GM20431 (cell line): ENCODE measurements around the gene TMEM74B.
"Not testable (repeated sequence)": the region's sequence is repeated elsewhere in the genome, so short reads cannot be mapped to it uniquely, and the experiment has no call there.

Experiments
- in situ Hi-C: fragments of 300-500 bp; cut with MseI, MboI; formaldehyde crosslinking; loops from one replicate; pipeline ENCODE4 v1.15.0; 2020; ENCODE audit warnings: low sequenced_read_pairs; ENCODE audit not compliant: unreplicated experiment

TMEM74B gene

DNA sequence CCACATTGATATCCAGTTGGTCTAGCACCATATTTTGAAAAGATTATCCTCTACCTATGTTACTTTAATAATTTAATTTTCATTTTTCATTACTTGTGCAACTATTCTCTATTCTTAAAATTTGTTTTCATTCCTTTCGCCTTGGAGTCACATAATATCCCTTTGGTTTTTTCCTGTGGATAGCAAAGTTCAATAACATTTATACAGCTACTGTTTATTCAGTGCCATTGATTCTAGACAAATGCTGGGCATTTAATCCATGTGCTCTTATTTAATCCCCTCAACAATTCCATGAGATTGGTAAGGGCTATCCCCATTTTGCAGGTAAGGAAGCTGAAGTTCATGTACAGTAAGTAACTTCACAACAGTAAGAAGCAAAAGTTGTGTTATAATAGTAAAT, 33.8 kb downstream of the TMEM74B start:
- in situ Hi-C loops: no loop called here

DNA sequence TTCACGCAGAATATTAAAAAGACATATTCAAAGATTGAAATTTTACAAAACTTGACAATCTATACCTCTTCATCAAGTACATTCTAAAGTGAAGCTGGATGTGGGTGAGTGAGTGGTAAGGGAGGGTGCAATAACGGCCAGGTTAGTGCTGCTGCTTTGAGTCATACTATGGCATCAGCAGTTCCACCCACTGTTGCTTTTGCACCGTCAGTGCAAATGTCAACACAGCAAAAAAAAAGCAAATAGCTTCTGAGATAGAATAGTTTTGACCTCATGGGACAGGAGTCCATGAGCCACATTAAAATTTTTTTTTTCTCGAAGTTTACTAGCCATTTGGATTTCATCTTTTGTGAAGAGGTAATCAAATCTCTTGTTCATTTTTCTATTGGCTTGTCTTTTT, 34.6 kb downstream of the TMEM74B start:
- in situ Hi-C loops: no loop called here

- in situ Hi-C loops: not testable (repeated sequence)
Observed at GRCh38 chr20:1149812-1150211, 35.0 kb downstream of the TMEM74B start.

DNA sequence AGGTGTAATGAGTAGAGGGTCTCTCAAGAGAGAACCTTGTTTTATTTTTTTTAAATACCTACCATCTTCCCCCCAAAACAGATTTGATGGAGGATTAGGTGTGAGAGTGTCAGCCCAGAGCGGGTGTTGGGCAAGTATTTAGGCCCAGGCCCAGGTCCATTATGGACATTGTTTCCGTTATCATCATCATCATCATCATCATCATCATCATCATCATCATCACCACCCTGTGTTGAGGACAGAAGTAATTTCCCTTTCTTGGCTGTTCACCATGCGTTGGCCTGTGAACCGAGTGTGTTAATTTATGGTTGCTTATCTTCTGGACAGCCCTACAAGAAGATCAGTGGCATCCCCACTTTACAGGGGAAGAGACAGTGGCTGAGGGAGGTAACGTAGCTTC, 37.8 kb downstream of the TMEM74B start:
- in situ Hi-C loops: no loop called here

DNA sequence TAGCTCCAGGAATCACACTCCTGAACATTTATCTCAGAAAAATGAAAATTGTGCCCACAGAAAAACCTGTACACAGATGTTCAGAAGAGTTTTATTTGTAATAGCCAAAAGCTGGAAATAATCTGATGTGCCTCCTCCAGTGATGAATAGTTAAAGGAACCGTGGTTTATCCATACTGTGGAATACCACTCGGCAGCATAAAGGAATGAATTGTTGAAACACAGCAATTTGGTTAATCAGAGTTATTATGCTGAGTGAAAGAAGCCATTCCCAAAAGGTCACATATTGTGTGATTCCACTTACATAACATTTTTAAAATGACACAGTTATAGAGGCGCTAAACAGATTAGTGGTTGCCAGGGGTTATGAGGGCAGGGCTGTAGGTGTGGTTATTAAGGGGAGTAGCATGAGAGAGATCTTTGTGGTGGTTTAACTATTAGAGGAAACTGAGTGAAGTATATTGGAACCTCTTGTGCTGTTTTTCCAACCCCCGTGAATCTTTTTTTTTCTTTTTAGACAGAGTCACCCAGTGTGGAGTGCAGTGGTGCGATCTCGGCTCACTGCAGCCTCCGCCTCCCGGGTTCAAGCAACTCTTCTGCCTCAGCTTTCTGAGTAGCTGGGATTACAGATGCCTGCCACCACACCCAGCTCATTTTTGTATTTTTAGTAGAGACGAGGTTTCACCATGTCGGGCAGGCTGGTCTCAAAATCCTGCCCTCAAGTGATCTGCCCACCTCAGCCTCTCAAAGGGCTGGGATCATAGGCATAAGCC, 40.2 kb downstream of the TMEM74B start:
- in situ Hi-C loops: no loop called here

- in situ Hi-C loops: no loop called here
Observed at GRCh38 chr20:1137236-1137635, 47.5 kb downstream of the TMEM74B start.

- in situ Hi-C loops: no loop called here
Observed at GRCh38 chr20:1134836-1135235, 49.9 kb downstream of the TMEM74B start.

- in situ Hi-C loops: no loop called here
Observed at GRCh38 chr20:1134355-1134754, 50.4 kb downstream of the TMEM74B start.

GRCh38 chr20:1131354-1131753, 53.4 kb downstream of the TMEM74B start:
- in situ Hi-C loops: no loop called here

DNA sequence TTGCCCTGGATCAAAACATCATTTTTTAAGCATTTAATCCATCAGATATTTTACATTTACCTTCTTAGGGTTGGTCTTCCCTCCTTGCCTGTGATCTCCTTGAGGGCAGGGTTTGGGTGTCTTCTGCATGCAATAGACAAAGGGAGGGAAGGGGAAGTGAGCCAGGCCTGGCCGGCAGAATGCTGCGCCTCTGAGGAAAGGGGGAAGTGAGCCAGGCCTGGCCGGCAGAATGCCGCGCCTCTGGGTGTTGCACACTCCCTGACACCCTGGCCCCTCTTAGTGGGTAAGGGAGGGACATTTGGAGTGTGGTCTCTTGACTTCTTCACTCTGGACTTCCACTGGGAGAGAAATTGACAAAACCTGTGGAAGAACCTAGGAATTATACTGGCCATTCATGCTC, 53.9 kb downstream of the TMEM74B start:
- in situ Hi-C loops: no loop called here
